Measurements from ENCODE around the gene MMP17.

Gene MMP17

GRCh38 chr12:131824450-131824849 is 3.7 kb upstream of the MMP17 start:
- Histone ChIP-seq H3K4me3 (ENCODE audit: low read length) (no peak overlapping the region), H3K9me2 (replicated peaks; ENCODE audit: control insufficient read depth, low read length) (no peaks in the 10 kb centered on the region), H3F3A (ENCODE audit: control insufficient read depth, insufficient read depth) (no peaks in the 10 kb centered on the region), H4K20me1 (ENCODE audit: control insufficient read depth, insufficient read depth, low read depth, low read length) (no peaks in the 10 kb centered on the region), H3K36me3 (ENCODE audit: control insufficient read depth, low read length) (no peaks in the 10 kb centered on the region), H3K4me2 (ENCODE audit: low read length) (no peak overlapping the region), H3K9me3 (ENCODE audit: control insufficient read depth, insufficient read depth, low read length) (no peaks in the 10 kb centered on the region), H3K4me1 (ENCODE audit: control insufficient read depth, low read length) (peaks cover 12% of the 10 kb centered on the region), H3K27me3 (ENCODE audit: control insufficient read depth, low read length) (peaks cover 5% of the 10 kb centered on the region), H3K79me2 (ENCODE audit: control insufficient read depth, low read length) (no peaks in the 10 kb centered on the region), H3K27ac (ENCODE audit: low read depth, low read length) (no peak overlapping the region)
- TF ChIP-seq, protein P1, sequence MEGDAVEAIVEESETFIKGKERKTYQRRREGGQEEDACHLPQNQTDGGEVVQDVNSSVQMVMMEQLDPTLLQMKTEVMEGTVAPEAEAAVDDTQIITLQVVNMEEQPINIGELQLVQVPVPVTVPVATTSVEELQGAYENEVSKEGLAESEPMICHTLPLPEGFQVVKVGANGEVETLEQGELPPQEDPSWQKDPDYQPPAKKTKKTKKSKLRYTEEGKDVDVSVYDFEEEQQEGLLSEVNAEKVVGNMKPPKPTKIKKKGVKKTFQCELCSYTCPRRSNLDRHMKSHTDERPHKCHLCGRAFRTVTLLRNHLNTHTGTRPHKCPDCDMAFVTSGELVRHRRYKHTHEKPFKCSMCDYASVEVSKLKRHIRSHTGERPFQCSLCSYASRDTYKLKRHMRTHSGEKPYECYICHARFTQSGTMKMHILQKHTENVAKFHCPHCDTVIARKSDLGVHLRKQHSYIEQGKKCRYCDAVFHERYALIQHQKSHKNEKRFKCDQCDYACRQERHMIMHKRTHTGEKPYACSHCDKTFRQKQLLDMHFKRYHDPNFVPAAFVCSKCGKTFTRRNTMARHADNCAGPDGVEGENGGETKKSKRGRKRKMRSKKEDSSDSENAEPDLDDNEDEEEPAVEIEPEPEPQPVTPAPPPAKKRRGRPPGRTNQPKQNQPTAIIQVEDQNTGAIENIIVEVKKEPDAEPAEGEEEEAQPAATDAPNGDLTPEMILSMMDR (IDR thresholded peaks at IDR 0.05; ENCODE audit: low read depth, low read length, poor library complexity, severe bottlenecking): no peak
- no peak for TF ChIP-seq EZH2phosphoT487 (IDR thresholded peaks at IDR 0.05; ENCODE audit: borderline replicate concordance, low read length)

DNA sequence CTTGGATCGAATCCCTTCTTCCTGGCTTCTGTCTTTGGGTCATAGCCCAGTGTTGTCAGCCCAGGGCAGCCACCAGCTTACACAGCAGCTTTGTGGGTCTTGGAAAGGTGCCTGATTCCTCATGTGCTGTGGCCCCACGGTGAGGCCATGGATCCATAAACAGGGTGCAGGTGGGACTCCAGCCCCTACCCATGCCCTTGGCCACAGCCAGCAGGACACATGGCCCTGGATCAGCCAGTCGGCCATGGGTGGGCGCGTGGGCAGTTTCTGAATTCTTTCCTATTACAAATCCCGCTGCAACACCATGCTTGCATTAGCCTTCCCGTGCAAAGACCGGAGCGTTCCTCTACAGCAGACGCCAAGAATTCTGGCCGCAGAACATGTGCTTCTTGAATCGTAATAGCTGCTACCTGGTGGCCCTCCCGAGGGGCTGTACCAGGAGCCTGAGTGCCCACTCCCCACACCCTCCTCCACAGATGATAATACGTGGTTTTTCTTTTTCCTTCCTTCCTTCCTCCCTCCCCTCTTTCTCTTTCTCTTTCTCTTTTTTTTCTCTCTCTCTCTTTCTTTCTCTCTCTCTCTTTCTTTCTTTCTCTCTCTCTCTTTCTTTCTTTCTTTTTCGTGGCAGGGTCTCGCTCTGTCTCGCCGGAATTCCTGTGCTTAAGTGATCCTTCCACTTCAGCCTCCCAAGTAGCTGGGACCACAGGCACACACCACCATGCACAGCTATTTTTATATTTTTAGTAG is 2.9 kb upstream of the MMP17 start:
- Histone ChIP-seq H3K4me3 (ENCODE audit: low read length) (no peak overlapping the region), H3K9me2 (replicated peaks; ENCODE audit: control insufficient read depth, low read length) (no peaks in the 10 kb centered on the region), H3K36me3 (ENCODE audit: control insufficient read depth, low read length) (no peaks in the 10 kb centered on the region), H4K20me1 (ENCODE audit: control insufficient read depth, insufficient read depth, low read depth, low read length) (no peaks in the 10 kb centered on the region), H3F3A (ENCODE audit: control insufficient read depth, insufficient read depth) (no peaks in the 10 kb centered on the region), H3K79me2 (ENCODE audit: control insufficient read depth, low read length) (no peaks in the 10 kb centered on the region), H3K27me3 (ENCODE audit: control insufficient read depth, low read length) (peaks cover 14% of the 10 kb centered on the region), H3K9me3 (ENCODE audit: control insufficient read depth, insufficient read depth, low read length) (no peaks in the 10 kb centered on the region), H3K4me1 (ENCODE audit: control insufficient read depth, low read length) (peaks cover 12% of the 10 kb centered on the region), H3K27ac (ENCODE audit: low read depth, low read length) (no peak overlapping the region), H3K4me2 (ENCODE audit: low read length) (no peak overlapping the region)
- no peak for TF ChIP-seq EZH2phosphoT487 (IDR thresholded peaks at IDR 0.05; ENCODE audit: borderline replicate concordance, low read length)
- TF ChIP-seq, protein P1 (IDR thresholded peaks at IDR 0.05; ENCODE audit: low read depth, low read length, poor library complexity, severe bottlenecking): no peak

- no peak overlapping the region for H3K4me2 ChIP-seq (ENCODE audit: low read length)
- no peaks in the 10 kb centered on the region for H3K79me2 ChIP-seq (ENCODE audit: control insufficient read depth, low read length)
- no peaks in the 10 kb centered on the region for H3K9me3 ChIP-seq (ENCODE audit: control insufficient read depth, insufficient read depth, low read length)
- no peaks in the 10 kb centered on the region for H3F3A ChIP-seq (ENCODE audit: control insufficient read depth, insufficient read depth)
- peaks cover 8% of the 10 kb centered on the region for H3K4me1 ChIP-seq (ENCODE audit: control insufficient read depth, low read length)
- no peak overlapping the region for H3K27ac ChIP-seq (ENCODE audit: low read depth, low read length)
- H3K9me2 ChIP-seq (replicated peaks; ENCODE audit: control insufficient read depth, low read length): no peaks in the 10 kb centered on the region
- no peak overlapping the region for H3K4me3 ChIP-seq (ENCODE audit: low read length)
- no peaks in the 10 kb centered on the region for H4K20me1 ChIP-seq (ENCODE audit: control insufficient read depth, insufficient read depth, low read depth, low read length)
- TF ChIP-seq, protein P1 (IDR thresholded peaks at IDR 0.05; ENCODE audit: low read depth, low read length, poor library complexity, severe bottlenecking): no peak
- TF ChIP-seq EZH2phosphoT487 (IDR thresholded peaks at IDR 0.05; ENCODE audit: borderline replicate concordance, low read length): no peak
- H3K36me3 ChIP-seq (ENCODE audit: control insufficient read depth, low read length): no peaks in the 10 kb centered on the region
- peaks cover 24% of the 10 kb centered on the region for H3K27me3 ChIP-seq (ENCODE audit: control insufficient read depth, low read length)
Observed at GRCh38 chr12:131826097-131826928, 1.9 kb upstream of the MMP17 start.
